HG02571 (cell line): ENCODE data around the gene CENPB.

ENCODE experiments used
- ATAC-seq: cut with Tn5 transposase; IDR thresholded peaks from one replicate; pipeline ENCODE4 v1.9.1; 2021; ENCODE audit warnings: mild to moderate bottlenecking, moderate library complexity; ENCODE audit not compliant: unreplicated experiment

CENPB gene

DNA sequence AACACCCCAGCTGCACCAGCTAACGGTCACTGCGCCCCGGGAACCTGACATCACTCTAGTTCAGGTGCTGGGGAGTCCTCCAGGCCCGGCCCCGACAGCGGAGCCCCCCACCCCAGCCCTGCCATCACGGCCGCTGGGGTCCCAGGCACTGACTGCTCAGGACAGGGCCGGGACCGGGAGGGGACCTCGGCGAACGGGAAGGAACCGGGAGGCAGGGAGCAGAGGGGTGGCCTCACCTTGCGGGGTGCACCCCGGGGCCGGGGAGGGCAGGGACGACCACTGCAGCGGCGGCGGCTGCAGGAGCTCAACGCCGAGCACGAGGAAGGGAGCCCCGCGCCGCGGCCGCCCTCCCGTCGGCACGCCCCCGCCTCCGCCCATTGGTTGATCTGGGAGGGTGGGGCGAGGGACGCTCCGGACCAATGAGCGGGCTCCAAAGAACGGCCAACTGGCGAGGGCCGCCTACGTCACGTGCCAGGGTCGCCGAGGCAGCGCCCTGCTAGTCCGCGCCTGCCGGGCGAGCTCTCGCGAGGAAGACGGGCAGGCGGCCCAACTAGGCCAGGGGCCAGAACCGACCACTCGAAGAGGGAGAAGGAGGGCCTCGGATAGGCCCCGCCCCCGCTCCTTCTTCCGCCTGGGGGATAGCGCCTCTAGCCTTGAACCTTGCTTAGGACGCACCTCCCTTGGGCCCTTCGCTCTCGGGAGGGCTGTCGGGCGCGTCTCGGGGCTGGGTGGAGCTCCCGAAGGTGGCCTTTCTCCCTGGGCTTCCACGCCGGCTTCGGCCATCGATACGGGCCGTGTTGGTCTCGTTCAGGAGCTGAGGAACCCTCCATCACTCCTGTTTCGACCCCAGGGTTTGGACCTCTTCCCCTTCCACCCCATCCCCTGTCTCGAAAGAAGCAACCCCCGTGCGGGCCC, 18.9 kb downstream of the CENPB start, which contains the start of gene ADISSP:
Gene ADISSP (minus strand): TSS at position 327 of the 915 bp plus-strand sequence. CDS start 7,653 bp downstream, outside the sequence.
- peak; percentile 95 for ATAC-seq

DNA sequence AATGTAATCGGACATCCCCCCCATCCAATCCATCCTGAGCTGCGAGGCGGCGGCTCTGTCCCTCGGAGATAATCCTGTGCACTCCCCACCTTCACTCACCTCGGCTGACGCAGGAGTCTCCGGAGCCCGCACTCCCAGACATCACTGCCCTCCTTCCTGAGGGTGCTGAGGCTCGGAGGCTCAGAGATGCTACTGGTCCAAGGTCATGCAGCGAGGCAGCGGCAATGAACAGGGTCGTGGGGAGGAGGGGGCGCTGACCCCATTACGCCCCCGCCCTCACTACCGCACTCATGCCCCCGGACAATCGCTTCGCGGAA, 19.5 kb downstream of the CENPB start:
- no peak for ATAC-seq

DNA sequence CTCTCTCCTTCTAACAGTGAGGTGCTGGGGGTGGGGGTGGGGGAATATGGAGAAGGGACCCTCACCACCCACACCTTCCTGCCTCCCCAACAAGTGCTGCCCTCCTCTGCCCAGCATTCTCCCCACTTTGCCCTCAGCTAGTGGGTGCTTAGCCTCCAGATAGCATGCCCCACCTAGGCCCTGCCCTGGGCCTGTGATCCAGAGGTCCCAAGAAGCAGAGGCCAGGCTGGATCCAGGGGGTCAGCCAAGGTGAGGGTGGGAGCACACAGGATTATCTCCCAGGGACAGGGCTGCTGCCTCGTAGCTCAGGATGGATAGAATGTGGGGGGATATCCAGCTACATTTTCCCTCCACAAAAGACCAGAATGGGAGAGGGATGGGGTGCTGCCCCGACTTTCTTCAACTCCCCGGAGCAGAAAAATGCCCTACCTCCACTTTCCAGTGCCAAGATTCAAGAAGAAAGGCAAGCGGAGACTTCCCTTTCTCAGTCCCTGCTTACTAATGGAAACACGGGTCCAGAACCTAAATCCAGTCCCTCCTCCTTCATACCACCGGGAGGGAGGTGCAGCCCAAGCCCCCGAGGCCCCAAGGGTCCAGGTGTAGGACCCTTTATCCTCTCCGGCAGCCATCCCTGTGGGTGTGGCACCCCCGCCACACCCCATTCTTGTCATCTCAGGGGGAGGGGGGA, 20.0 kb downstream of the CENPB start:
- ATAC-seq: no peak

DNA sequence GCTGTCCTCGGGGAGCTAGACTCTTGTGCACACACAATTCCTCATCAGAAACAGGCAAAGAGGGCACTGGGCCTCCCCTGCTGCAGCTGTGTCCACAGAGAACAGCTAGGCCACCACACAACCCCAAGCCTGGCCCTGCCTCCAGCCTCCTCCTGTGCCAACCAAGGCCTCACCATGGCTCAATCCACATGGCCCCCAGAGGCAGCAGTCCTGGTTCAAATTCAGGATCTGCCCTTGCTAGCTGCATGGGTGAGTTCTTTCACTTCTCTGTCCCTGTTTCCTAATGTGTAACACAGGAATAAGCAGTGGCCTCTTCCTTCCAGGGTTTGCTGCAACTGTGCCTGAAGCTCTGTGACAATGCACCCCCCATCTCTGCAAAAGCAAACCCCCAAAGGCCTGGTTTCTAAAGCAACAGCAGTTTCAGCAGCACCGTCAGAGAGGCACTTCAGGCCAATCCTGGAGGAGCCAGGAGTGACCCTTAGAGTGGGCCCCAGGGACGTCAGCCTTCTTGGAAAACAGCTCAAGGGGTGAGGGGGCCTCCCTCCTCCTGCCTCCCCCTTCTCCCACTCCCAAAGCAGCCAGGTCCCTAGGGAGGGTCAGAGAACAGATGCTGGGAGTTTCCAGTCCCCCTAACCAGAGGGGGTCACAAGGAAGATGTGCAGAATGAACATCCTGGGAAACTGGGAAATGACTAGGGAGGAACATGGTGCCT, 21.2 kb downstream of the CENPB start:
- ATAC-seq: no peak

DNA sequence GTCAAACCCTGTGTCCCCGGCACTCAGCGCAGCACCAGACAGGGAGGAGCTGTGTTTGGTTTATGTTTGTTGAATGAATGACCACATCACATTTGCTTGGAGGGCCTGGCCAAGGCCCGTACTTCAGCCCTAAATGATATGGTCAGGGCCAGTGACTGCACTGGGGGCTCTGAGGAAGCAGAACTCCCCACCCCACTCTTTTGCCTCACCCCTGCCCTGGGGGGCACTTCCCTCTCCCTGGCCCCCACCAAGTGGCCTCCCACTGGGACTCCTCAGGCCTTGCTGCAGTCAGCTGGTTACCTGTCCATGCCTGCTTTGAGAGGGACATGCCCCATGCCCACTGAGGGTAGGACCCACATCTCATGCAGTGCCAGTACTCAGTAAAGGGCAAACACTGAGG, 21.9 kb downstream of the CENPB start:
- no peak for ATAC-seq

DNA sequence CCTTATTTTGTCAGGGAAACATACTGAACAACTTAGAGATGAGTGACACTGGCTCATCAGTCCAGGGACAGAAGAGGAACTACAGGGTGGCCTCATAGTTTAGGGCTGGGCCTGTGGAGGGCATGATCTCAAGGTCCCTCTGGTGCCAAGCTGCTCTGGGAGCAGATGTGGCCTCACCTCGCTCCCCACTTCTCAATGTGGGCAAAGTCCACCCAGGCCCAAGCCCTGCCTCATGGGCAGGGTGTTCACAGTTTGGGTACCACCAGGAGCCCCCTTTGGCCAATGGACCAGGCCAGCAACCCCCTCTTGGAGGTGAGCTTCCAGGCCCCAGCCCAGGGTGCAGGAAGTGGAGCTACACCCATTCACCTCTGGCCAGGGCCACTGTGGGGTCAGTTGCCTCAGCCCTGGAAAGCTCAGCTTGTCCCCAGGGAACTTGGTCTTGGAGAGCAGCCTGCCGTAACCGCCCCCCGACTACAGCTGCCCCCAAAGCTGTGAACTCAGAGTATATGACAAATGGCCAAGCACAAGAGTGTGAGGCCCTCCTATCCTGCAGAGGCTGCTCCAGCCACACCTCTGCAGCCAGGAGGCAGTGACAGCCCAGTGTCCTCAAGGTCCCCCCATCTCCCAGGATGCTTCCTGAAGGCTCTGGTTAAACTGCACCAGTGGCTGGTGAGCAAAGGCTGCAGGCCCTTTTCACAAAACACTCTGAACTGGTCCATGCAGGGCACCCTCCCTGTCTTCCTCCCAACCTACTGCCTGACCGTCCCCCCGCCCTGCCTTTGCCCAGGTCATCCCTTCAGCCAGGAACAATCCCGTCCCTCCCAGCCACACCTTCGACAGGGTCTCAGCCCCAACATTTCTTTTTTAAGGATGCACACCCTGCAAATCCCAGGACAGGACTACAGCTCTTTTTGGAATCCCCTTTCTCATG, 22.6 kb downstream of the CENPB start:
- no peak for ATAC-seq

DNA sequence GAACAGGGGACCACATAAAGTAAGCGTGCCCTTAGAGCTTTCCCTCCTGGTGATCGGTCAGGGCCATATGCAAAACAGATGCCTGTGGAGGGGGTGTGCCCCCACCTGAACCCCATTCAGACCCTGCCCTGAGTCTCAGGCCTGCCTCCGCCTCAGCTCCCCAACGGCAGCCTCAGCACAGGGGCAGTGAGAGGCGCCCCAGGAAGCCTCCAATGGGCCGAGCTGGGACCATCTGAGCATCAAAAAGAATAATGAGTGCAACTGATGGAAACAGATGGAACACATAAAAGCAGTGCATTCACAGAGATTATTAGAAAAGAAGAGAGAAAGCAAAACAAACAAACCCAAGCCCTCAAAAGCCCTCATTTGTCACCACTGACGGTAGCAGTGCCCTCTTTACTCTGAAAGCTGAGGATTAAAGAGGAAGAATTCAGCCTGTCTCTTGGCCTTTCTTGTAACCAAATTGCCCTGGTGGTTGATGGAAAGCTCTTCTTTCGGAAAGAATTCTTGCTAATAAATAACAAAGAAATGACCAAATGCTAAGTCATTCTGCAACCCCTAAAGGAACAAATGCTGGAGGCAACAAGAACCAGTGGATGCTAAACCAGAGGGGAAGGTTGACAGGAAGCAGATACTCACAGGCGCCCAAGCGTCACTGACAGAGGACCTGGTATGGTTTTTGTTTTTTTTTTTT, 25.7 kb downstream of the CENPB start:
- no peak for ATAC-seq

DNA sequence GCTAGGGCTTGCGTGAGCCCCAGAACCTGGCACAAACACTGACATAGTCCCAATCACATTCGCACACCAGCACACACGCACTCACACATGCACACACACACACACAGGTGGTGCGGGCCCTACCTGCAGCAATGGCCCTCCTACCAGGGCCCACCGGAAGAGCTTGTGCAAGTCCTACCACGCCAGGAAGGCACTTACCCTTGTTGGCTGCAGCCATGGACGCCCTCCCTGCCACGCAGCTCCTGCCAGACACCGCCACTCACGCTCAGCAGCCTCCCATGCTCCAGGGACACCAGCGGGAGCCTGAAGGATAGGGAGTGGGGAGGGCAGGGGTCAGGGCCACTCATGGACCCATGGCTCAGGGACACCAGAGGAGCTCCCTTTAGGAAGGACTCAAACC, 26.7 kb downstream of the CENPB start:
- ATAC-seq: no peak

DNA sequence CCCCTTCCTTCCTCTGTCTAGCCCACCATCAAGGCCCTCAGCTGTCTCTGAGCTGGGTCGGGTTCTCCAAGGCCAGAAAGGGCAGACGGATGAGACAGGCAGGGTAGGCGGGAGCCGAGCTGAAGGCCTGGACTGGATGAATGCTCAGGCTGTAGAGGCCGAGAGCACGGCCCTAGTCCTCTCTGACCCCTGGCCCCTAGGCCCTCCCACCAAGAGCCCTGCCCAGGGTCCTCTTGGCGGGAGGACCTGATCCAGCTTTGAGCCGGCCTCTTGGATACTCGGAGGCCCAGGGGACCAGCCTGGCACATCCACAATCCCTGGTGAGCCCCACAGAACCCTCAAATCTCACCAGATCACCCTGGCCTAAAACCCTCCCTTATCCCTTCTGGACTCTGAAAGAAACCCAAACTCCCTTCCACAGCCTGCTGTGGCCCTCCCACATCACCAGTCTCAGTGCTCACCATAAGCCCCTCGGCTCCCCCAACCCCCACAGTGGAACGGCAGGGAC, 27.2 kb downstream of the CENPB start:
- no peak for ATAC-seq

DNA sequence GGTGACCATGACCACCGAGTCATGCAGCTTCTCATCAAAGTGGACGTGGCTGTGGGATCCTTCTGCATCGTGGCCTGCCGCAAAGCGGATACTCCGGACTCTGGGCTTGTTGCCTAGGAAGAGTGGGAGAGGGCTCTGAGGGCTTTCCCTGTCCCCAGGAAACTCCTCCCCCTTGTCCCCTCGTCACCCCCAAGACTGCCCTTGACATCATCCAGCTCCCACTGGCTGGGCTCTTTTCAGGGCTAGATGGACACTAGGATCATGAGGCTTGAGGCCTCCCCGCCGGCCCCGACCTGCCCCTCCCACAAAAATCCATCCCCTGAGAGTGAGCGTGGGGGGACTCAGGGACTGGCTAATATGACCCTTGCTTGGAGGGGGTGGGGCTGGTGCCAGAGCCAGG, 28.0 kb downstream of the CENPB start:
- ATAC-seq: no peak

DNA sequence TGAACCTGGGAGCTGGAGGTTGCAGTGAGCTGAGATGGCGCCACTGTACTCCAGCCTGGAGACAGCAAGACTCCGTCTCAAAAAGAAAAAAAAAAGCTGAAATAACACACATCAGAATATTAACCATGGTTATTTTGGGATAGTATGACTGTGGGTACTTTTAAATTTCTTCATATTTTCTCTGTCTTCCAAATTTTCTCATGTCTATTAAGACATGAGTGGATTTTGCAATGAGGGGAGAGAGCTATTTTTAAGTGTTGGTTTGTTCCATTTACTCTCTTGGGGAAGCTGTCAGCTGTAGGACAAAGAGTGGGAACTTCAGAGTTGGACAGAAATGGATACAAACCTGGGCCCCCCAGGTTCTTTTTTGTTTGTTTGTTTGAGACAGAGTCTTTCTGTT, 29.3 kb downstream of the CENPB start:
- ATAC-seq: no peak

DNA sequence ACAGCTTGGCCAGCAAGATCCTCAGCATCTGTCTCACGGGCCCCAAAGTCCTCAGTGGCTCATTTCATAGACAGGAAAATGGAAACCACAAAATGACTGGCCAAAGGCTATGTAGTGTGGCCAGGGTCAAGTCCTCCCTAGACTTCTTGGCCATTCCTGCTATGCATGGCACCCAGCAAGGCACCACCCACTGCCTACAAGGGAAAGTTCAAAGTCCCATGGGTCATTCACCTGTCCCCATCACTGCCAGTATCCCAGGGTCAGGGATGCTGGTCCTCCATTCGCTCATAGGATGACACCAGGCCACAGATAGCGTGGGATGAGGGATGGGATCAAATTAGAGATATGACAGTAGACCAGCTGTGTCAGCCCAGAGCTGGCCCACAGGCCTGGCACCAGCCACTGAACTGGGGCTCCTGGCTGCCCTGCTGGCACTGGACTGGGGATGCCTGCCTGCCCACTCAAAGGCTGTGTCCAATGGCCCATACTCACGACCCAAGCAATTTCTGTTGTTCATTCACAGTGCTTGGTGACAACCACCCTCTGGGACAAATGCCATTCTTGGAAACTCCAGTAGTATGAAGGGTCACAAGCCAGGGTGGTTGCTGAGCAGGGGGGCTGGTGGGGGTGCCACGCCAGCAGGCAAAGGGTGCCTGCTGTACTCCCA, 30.6 kb downstream of the CENPB start:
- ATAC-seq: no peak

DNA sequence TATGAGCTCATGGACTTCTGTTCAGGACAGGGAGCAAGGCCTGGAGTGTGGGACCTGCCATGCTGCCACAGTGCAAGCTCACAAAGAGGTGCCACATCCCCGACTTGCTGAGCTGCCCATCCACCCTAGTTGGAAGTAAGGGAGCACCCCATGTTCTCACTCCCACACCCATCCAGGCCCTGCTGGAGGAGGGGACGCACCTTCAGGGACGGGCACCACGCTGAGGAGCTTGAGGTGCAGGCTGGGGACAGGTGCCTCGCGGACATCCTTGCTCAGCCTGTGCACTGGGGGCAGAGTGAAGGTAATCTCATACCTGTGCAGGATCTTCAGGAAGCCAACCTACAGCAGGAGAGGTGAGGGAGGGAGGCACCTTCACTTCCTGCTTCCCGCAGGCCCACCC, 31.3 kb downstream of the CENPB start:
- no peak for ATAC-seq

DNA sequence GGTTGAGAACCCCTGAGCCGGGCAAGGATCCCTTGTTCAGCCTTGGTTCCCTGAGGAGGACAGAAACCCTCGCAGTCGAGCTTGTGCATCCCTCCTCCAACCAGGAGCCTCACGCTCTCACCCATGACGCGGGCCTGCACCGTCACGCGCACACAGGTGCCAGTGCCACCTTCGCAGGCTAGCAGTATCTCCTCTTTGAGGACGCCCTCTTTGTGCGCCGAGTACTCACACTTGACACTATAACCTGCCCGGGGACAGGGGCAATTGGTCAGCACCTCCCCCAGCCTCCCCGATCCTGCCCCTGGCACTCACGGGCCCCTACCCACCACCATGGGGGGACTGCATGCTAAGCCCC, 32.3 kb downstream of the CENPB start:
- no peak for ATAC-seq

DNA sequence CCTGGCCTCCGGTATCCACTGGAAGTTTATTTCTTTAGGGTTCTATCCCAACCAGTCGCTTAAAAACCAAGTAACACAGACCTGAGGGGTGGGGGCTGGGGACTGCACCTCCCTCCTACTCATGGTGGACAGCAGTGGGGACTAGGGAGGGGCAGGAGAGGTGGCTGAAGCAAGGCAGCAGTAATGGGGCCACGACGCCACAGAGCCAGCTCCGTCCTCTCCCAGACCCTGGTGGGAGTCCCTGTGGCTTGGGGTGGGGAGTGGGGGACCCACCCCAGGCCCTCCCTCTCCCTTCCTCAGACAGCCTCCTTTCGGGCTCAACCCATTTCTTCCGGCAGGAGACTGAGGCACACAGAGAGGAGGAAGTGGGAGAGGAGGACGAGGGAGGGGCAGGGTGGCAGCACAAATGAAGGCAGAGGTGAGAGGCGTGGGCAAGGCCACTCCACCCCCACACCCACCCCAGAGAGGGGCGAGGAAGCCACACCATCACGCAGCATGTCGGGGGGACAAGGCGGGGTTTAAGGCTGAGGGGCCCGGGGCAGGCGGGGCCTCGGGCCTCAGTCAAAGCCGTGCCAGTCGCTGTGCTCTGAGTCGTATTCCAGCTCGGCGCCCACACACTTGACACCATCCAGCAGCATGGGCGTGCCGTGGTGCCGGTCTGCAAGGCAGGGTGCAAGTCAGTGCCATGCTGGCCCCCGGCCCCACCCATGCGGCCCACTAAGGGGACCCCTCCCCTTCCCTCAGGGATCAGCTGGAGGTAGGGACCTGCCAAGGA, 32.9 kb downstream of the CENPB start:
- no peak for ATAC-seq

DNA sequence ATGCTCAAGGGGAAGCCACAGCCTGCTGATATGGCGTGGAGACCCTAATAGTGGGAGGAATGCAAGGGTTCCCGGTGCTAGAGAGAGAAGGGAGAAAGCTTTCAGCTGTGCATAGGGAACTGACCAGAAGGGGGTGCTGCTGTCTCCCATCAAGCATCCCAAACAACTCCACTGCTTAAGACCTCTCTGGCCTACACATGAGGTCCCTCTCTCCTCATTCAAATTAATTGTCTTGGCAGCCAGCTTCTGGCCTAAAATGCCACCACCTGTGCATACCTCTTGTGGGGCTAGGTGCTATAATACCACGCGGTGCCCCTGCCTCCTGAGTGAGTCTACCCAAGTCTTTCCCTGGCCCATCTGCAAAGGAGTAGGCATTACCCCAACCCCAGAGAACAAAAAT, 33.4 kb downstream of the CENPB start:
- no peak for ATAC-seq

DNA sequence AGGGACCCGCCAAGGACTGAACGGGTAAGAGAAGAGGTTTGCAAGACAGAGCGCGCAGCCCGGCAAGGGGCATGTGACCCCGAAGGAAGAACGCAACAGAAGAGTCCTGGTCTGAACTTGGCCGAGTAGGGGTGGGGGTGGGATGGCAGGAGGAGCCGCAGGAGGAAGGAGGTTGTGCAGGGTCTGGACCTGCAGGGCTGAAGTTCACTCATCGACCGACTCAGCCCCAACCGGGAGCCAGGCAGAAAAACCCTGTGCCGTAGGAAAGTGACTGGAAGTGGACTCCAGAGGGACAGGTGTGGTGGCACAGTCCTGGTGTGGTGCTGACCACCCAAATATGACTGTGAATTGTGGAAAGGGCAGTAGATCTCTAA, 34.2 kb downstream of the CENPB start:
- ATAC-seq: no peak

DNA sequence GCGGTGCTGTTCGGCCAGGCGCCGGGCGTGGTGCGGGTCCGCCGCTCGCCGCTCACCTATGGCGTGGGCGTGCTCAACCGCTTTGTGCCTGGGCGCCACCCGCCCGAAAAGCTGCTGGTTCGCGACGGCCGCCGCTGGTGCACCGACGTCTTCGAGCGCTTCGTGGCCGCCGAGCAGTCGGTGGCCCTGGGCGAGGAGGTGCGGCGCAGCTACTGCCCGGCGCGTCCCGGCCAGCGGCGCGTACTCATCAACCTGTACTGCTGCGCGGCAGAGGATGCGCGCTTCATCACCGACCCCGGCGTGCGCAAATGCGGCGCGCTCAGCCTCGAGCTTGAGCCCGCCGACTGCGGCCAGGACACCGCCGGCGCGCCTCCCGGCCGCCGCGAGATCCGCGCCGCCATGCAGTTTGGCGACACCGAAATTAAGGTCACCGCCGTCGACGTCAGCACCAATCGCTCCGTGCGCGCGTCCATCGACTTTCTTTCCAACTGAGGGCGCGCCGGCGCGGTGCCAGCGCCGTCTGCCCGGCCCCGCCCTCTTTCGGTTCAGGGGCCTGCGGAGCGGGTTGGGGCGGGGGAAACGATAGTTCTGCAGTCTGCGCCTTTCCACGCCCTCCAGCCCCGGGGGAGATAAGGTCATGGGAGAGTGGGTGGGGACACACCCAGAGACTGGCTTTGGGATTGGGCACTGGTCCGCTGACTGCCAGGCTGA, 34.7 kb downstream of the CENPB start:
- no peak for ATAC-seq
